ENCODE measurements around the gene RAPGEF2. TPM values are rescaled to one million over a fixed set of nuclear protein-coding genes. Genes with fewer than 3 reads are reported as not detected.

The RAPGEF2 gene
- total and polyA plus RNA-seq, 9 of the 15 experiments (the other 6 are each of a cell fraction or from before 2014, with no cell fraction given) = 3.1 to 32.6 (median 23.1) TPM

DNA sequence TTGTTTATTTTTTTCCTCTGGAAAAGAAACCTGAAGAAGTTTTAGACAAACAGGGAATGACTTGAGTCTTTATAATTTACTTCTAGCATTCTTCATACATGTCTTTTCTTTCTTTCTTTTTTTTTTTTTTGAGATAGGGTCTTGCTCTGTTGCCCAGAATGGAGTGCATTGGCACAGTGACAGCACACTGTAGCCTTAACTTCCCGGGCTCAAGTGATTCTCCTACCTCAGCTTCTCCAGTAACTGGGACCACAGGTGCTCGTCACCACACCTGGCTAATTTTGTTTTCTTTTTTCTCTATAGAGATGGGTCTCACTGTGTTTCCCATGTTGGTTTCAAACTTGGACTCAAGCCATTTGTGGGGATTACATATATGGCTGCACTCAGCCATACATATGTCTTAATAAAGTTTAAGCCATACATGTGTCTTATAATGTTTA, 71.8 kb downstream of the RAPGEF2 start (continued):
- TF ChIP-seq NFIC (IDR thresholded peaks at IDR 0.05) = peak; percentile 59

DNA sequence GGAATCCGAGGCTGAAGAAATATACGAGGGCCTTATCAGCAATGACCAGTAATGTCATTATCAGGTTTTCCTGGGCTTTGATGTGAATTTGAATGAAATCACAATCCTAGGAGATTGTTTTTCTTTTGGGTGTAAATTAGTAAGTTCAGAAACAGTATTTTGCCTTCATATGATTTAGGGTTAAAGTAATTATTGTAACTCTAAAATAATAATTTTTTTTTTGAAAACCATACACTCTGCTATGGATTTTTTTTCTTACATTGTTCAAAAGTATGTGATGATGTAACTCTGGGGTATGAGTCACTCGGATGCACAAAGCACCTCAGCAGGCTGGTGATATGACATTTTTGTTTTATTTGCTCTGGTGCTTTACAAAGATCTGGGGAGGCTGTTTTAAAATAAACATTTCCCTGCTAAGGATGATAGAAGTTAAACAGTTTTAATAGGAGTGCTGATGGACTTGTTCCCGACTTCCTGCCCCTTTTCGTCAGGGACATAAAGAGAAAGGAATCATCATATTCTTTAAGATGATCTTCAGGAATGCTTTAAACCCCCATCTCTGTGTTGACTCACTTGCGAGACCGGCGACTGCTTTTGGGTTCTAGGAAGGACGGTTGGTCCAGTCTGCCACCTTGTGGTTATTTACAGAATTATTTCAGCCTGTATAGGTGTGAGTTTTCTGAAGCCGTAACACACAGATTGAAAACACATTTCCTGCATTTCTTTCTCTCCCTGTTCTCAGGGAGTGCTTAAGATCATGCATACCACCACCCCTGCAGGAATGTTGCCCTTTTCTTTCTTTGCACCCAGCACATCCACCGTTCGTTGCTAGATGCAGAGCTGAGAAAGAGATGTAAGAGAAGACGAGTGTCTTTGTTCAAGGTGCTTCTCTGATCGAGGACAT, 72.5 kb downstream of the RAPGEF2 start:
- Histone ChIP-seq H3K9me1 (ENCODE audit: control insufficient read depth, insufficient read depth, low read length) (no peaks in the 10 kb centered on the region), H3K27ac (ENCODE audit: extremely low read depth, low read depth, low read length) (no peak overlapping the region; the same call in 2 of the 3 replicates), H3K36me3 (ENCODE audit: control insufficient read depth, insufficient read depth, low read length) (no peaks in the 10 kb centered on the region; the same call in 2 of the 3 replicates), H3K4me3 (no peak overlapping the region), H3K4me2 (ENCODE audit: insufficient read depth, low read length) (peak overlapping the region; percentile 54), H2AFZ (ENCODE audit: low read depth, low read length) (peak overlapping the region; percentile 16; the same call in 1 of the 2 replicates), H3K79me2 (ENCODE audit: control insufficient read depth, insufficient read depth, low read length) (peaks cover 82% of the 10 kb centered on the region), H3K9me3 (replicated peaks; ENCODE audit: control insufficient read depth, insufficient read depth, low read depth, low read length) (no peaks in the 10 kb centered on the region), H3K9ac (ENCODE audit: insufficient read depth in 1 of 2, low read depth in 2 of 2, low read length in 2 of 2) (no peak overlapping the region), H4K20me1 (replicated peaks; ENCODE audit: control insufficient read depth, insufficient read depth, low read length) (peaks cover 29% of the 10 kb centered on the region), H3K4me1 (replicated peaks in 1 of 2; ENCODE audit: control insufficient read depth in 2 of 2, insufficient read depth in 2 of 2, low read length in 2 of 2) (peaks cover 3 to 23% of the 10 kb centered on the region in 2 experiments; a peak in 3 of 5 replicates), H3K27me3 (ENCODE audit: control insufficient read depth in 2 of 2, insufficient read depth in 2 of 2, low read length in 2 of 2) (no peaks in the 10 kb centered on the region)
- in situ Hi-C loops (cut with MboI) = no loop called here
- BruUV-seq (replicated peaks) = no TSS peak
- WGBS (ENCODE audit: insufficient coverage, low coverage, missing lambda C conversion rate) = 11% methylated on average over 14 of the region's 14 CpGs
- intact Hi-C loops (cut with micrococcal nuclease) = loop anchor here (1.0 to 5.0 kb wide), 8 partner anchors 28 to 445 kb away; no protein-coding TSS in a partner anchor
- POLR2A ChIA-PET = no interaction called here
- CTCF ChIA-PET (ENCODE audit: low intra/inter-chr PET ratio) = interaction anchor here (0.8 to 2.4 kb wide), 3 partner anchors 27 to 318 kb away, joined by 3 to 19 read pairs (median 3); partner anchors contain the start of gene RAPGEF2
- ATAC-seq = peak; percentile 93
- peak; percentile 49 to 88 (median 63) for DNase-seq (ENCODE audit: extremely low read depth in 1 of 4, low spot score in 3 of 4)
- FAIRE-seq = peak; percentile 94
- TF ChIP-seq, protein P1, sequence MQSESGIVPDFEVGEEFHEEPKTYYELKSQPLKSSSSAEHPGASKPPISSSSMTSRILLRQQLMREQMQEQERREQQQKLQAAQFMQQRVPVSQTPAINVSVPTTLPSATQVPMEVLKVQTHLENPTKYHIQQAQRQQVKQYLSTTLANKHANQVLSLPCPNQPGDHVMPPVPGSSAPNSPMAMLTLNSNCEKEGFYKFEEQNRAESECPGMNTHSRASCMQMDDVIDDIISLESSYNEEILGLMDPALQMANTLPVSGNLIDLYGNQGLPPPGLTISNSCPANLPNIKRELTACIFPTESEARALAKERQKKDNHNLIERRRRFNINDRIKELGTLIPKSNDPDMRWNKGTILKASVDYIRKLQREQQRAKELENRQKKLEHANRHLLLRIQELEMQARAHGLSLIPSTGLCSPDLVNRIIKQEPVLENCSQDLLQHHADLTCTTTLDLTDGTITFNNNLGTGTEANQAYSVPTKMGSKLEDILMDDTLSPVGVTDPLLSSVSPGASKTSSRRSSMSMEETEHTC (IDR thresholded peaks at IDR 0.05) = no peak
- TF ChIP-seq BCOR (IDR thresholded peaks at IDR 0.05) (no peak), FOXA3 (CRISPR knock-in tag; conservative IDR thresholded peaks at IDR 0.05 in 1 of 2, IDR thresholded peaks at IDR 0.05 in 1 of 2) (peak in 1 of 2 experiments; percentile 80; a peak in 2 of 4 replicates), JUN (IDR thresholded peaks at IDR 0.05; ENCODE audit: borderline replicate concordance, low read depth, low read length) (0 out of 2 replicates have a peak, but pooled peaks have one; percentile 59), JUN (CRISPR knock-in tag; IDR thresholded peaks at IDR 0.05; ENCODE audit: borderline replicate concordance) (no peak), CBX3 (IDR thresholded peaks at IDR 0.05; ENCODE audit: borderline replicate concordance in 1 of 2, low read length in 2 of 2) (0 out of 3 replicates have a peak, but pooled peaks of 1 of the 2 experiments have one; percentile 32)
- TF ChIP-seq, protein P2, sequence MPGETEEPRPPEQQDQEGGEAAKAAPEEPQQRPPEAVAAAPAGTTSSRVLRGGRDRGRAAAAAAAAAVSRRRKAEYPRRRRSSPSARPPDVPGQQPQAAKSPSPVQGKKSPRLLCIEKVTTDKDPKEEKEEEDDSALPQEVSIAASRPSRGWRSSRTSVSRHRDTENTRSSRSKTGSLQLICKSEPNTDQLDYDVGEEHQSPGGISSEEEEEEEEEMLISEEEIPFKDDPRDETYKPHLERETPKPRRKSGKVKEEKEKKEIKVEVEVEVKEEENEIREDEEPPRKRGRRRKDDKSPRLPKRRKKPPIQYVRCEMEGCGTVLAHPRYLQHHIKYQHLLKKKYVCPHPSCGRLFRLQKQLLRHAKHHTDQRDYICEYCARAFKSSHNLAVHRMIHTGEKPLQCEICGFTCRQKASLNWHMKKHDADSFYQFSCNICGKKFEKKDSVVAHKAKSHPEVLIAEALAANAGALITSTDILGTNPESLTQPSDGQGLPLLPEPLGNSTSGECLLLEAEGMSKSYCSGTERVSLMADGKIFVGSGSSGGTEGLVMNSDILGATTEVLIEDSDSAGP (CRISPR knock-in tag; IDR thresholded peaks at IDR 0.05) = peak; percentile 60; the same call in 1 of the 2 replicates
- TF ChIP-seq, protein P3, sequence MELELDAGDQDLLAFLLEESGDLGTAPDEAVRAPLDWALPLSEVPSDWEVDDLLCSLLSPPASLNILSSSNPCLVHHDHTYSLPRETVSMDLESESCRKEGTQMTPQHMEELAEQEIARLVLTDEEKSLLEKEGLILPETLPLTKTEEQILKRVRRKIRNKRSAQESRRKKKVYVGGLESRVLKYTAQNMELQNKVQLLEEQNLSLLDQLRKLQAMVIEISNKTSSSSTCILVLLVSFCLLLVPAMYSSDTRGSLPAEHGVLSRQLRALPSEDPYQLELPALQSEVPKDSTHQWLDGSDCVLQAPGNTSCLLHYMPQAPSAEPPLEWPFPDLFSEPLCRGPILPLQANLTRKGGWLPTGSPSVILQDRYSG (tag; conservative IDR thresholded peaks at IDR 0.05; ENCODE audit: low read depth) = no peak
- TF ChIP-seq, protein P4, sequence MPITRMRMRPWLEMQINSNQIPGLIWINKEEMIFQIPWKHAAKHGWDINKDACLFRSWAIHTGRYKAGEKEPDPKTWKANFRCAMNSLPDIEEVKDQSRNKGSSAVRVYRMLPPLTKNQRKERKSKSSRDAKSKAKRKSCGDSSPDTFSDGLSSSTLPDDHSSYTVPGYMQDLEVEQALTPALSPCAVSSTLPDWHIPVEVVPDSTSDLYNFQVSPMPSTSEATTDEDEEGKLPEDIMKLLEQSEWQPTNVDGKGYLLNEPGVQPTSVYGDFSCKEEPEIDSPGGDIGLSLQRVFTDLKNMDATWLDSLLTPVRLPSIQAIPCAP (CRISPR knock-in tag; IDR thresholded peaks at IDR 0.05; ENCODE audit: borderline replicate concordance) = no peak
